Measurements from ENCODE around the gene EPN3.

- TF ChIP-seq POLR2A (IDR thresholded peaks at IDR 0.05) (no peak), CTCF (IDR thresholded peaks at IDR 0.05) (no peak)
These were observed 25.1 kb downstream of the EPN3 start for GRCh38 chr17:50557630-50558029.
